Cardiac muscle cell (in vitro differentiated cells and primary cell): ENCODE measurements around the gene GNAZ. TPM values are rescaled to one million over a fixed set of nuclear protein-coding genes. Genes with fewer than 3 reads are reported as not detected.

Experiments used
- DNase-seq, 2 donors: peaks; one replicate each; pipeline versions ENCODE4 v3.0.0 to v3.0.0-alpha.2; 2010 to 2017; ENCODE audit warnings: low read depth in 1 of 2, low spot score in 1 of 2
- H3K27ac ChIP-seq: fragments of 200-600 bp; sonication (generic); 2 replicates; pipeline ENCODE4 v1.5.1; 2016
- H3K27me3 ChIP-seq: fragments of 200-600 bp; sonication (generic); 2 replicates; pipeline ENCODE4 v1.6.0; 2016; ENCODE audit warnings: control low read depth
- H3K36me3 ChIP-seq: fragments of 200-600 bp; sonication (generic); 2 replicates; pipeline ENCODE4 v1.5.1; 2016; ENCODE audit warnings: control low read depth
- H3K4me1 ChIP-seq: fragments of 200-600 bp; sonication (generic); 2 replicates; pipeline ENCODE4 v1.8.1; 2017; ENCODE audit warnings: low read depth, mild to moderate bottlenecking, mixed run types
- H3K4me3 ChIP-seq: fragments of 200-600 bp; sonication (generic); 2 replicates; pipeline ENCODE4 v1.5.1; 2016; ENCODE audit warnings: mild to moderate bottlenecking
- H3K9me3 ChIP-seq: fragments of 200-600 bp; sonication (generic); 2 replicates; pipeline ENCODE4 v1.5.1; 2017; ENCODE audit warnings: low read depth, mild to moderate bottlenecking, control low read depth
- CTCF ChIP-seq: IDR thresholded peaks from 2 replicates; pipeline ENCODE4 v1.5.1; 2012; ENCODE audit warnings: low read depth, mild to moderate bottlenecking, low read length
- polyA plus RNA-seq: library from polyadenylated mRNA; unstranded; fragments of >200 nt; fragmentation: Nextera tagmentation; extraction: Ambion mirVana; gene quantifications from 2 replicates; pipeline ENCODE4 v1.2.1, GENCODE V29; 2016
- total RNA-seq: library from RNA; depleted of rRNA; stranded (reverse); fragments of >200 nt; gene quantifications from 2 replicates; pipeline ENCODE4 v1.2.3, GENCODE V29; 2016

Gene GNAZ
- total and polyA plus RNA-seq, 2 experiments from 2014 or later: 1.8 to 3.7 TPM

GRCh38 chr22:23121000-23121421 is 50.7 kb downstream of the GNAZ start:
- TF ChIP-seq CTCF: no peak

GRCh38 chr22:23121424-23121823 is 51.1 kb downstream of the GNAZ start:
- H3K4me1 ChIP-seq: no peaks in the 10 kb centered on the region
- no peak for DNase-seq
- no peak for TF ChIP-seq CTCF
- no peaks in the 10 kb centered on the region for H3K27me3 ChIP-seq
- no peaks in the 10 kb centered on the region for H3K36me3 ChIP-seq
- no peaks in the 10 kb centered on the region for H3K9me3 ChIP-seq
- no peak overlapping the region for H3K27ac ChIP-seq
- H3K4me3 ChIP-seq: no peak overlapping the region

More at GRCh38 chr22:23121000-23121421, 50.7 kb downstream of the GNAZ start:
- no peaks in the 10 kb centered on the region for H3K9me3 ChIP-seq
- no peaks in the 10 kb centered on the region for H3K27me3 ChIP-seq
- H3K36me3 ChIP-seq: no peaks in the 10 kb centered on the region
- no peaks in the 10 kb centered on the region for H3K4me1 ChIP-seq
- DNase-seq: no peak
- no peak overlapping the region for H3K27ac ChIP-seq
- no peak overlapping the region for H3K4me3 ChIP-seq

GRCh38 chr22:23122216-23122957 is 52.1 kb downstream of the GNAZ start:
- H3K36me3 ChIP-seq: no peaks in the 10 kb centered on the region
- H3K4me3 ChIP-seq: no peak overlapping the region
- DNase-seq: no peak
- no peaks in the 10 kb centered on the region for H3K4me1 ChIP-seq
- H3K9me3 ChIP-seq: no peaks in the 10 kb centered on the region
- no peaks in the 10 kb centered on the region for H3K27me3 ChIP-seq
- TF ChIP-seq CTCF: no peak
- no peak overlapping the region for H3K27ac ChIP-seq

- Histone ChIP-seq H3K36me3 (no peaks in the 10 kb centered on the region), H3K9me3 (no peaks in the 10 kb centered on the region), H3K4me1 (no peaks in the 10 kb centered on the region), H3K27me3 (no peaks in the 10 kb centered on the region), H3K27ac (no peak overlapping the region), H3K4me3 (no peak overlapping the region)
- TF ChIP-seq CTCF: no peak
- no peak for DNase-seq
Measured at GRCh38 chr22:23122992-23123803, 52.9 kb downstream of the GNAZ start.

GRCh38 chr22:23123804-23124254 is 53.5 kb downstream of the GNAZ start:
- no peaks in the 10 kb centered on the region for H3K36me3 ChIP-seq
- DNase-seq: no peak
- no peaks in the 10 kb centered on the region for H3K4me1 ChIP-seq
- no peaks in the 10 kb centered on the region for H3K9me3 ChIP-seq
- no peak for TF ChIP-seq CTCF
- no peak overlapping the region for H3K4me3 ChIP-seq
- H3K27me3 ChIP-seq: no peaks in the 10 kb centered on the region
- H3K27ac ChIP-seq: no peak overlapping the region
